Type B pancreatic cell (in vitro differentiated cells): ENCODE data around the gene SF3B1. TPM values are rescaled to one million over a fixed set of nuclear protein-coding genes. Genes with fewer than 3 reads are reported as not detected.
"Not testable (repeated sequence)": the region's sequence is repeated elsewhere in the genome, so short reads cannot be mapped to it uniquely, and the experiment has no call there.

Experiments used
- DNase-seq: peaks from one replicate; pipeline ENCODE4 v3.0.0; 2021; ENCODE audit warnings: mixed read lengths; ENCODE audit not compliant: unreplicated experiment; ENCODE audit errors: extremely low spot score
- H3K27ac Mint-ChIP-seq: 2 replicates; pipeline ENCODE4 v1.8.0; 2021; ENCODE audit warnings: mild to moderate bottlenecking, mixed read lengths
- H3K27me3 Mint-ChIP-seq: 2 replicates; pipeline ENCODE4 v1.8.0; 2021; ENCODE audit warnings: mixed read lengths
- H3K36me3 Mint-ChIP-seq: 2 replicates; pipeline ENCODE4 v1.8.0; 2021; ENCODE audit warnings: mixed read lengths
- H3K4me1 Mint-ChIP-seq: one replicate; pipeline ENCODE4 v1.8.0; 2021; ENCODE audit warnings: mixed read lengths; ENCODE audit not compliant: unreplicated experiment
- H3K4me3 Mint-ChIP-seq: 2 replicates; pipeline ENCODE4 v1.8.0; 2021; ENCODE audit warnings: mild to moderate bottlenecking, mixed read lengths
- H3K9me3 Mint-ChIP-seq: 2 replicates; pipeline ENCODE4 v1.8.0; 2021; ENCODE audit warnings: mixed read lengths
- long read RNA-seq: library from polyadenylated mRNA; unstranded; transcript quantifications from one replicate; pipeline ENCODE4 v2.0.0, GENCODE V29; 2020
- total RNA-seq: library from RNA; stranded (reverse); gene quantifications from 2 replicates; pipeline ENCODE4 v1.2.1, GENCODE V29; 2021; ENCODE audit warnings: low replicate concordance
- TF ChIP-seq, protein P1 (sequence below): fragments of 200-600 bp; sonication (generic); conservative IDR thresholded peaks from 2 replicates; pipeline ENCODE4 v1.5.0; 2021; ENCODE audit warnings: antibody characterized with exemption, mild to moderate bottlenecking

Gene SF3B1, protein sequence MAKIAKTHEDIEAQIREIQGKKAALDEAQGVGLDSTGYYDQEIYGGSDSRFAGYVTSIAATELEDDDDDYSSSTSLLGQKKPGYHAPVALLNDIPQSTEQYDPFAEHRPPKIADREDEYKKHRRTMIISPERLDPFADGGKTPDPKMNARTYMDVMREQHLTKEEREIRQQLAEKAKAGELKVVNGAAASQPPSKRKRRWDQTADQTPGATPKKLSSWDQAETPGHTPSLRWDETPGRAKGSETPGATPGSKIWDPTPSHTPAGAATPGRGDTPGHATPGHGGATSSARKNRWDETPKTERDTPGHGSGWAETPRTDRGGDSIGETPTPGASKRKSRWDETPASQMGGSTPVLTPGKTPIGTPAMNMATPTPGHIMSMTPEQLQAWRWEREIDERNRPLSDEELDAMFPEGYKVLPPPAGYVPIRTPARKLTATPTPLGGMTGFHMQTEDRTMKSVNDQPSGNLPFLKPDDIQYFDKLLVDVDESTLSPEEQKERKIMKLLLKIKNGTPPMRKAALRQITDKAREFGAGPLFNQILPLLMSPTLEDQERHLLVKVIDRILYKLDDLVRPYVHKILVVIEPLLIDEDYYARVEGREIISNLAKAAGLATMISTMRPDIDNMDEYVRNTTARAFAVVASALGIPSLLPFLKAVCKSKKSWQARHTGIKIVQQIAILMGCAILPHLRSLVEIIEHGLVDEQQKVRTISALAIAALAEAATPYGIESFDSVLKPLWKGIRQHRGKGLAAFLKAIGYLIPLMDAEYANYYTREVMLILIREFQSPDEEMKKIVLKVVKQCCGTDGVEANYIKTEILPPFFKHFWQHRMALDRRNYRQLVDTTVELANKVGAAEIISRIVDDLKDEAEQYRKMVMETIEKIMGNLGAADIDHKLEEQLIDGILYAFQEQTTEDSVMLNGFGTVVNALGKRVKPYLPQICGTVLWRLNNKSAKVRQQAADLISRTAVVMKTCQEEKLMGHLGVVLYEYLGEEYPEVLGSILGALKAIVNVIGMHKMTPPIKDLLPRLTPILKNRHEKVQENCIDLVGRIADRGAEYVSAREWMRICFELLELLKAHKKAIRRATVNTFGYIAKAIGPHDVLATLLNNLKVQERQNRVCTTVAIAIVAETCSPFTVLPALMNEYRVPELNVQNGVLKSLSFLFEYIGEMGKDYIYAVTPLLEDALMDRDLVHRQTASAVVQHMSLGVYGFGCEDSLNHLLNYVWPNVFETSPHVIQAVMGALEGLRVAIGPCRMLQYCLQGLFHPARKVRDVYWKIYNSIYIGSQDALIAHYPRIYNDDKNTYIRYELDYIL
- total RNA-seq: 266 and 296 TPM in 2 replicates
- long read RNA-seq, full-length matches to known transcripts: 68 of 846 reads
- long read RNA-seq, partial matches to known transcripts: 715 of 846 reads
- long read RNA-seq, other reads (novel, unspliced or antisense): 63 of 846 reads

DNA sequence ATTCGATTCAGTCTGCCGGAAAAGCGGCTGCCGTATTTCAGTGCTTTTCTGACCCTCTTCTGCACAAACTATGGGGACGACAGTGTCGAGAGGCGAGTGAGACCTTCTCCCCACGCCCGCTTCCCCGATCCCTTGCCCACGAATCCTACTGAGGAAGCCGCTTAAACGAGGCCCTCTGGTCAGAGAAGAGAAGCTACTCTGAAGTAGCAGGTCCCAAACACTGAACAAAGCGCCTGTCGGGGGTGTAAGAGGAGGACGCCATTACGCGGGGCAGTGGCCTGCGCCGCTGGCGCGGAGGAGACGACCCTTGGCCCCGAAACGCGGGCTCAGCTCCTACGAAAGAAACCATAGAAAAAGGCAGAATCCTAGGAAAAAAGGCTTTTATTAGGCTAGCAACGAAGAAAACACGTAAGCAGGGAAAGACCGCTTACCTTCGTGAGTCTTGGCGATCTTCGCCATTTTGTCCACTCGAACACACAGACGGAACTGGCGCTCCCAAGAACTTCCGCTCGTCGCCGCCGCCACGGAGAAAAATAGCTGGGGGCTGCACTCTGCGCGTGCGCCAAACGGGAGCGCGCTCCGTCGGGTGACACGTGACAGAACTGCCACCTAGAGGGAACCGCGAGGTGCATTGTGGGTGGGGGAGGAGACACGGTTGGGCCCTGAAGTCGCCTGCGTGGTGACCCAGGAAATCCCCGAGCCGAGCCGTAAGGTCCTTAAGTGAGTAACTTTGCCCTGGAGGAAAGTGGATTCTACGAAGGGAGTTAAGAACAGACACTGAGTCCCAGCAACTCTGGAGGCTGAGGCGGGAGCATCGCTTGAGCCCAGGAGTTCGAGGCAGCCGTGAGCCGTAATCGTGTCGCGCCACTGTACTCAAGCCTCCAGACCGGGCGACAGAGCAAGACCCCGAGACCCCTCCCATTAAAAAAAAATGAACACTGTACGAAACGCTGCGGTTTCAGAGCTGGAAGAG lies at the start of gene SF3B1:
TSS of gene SF3B1 (minus strand) at position 488 of the 973 bp plus-strand sequence. CDS start at position 459, 29 bp downstream.
- Mint-ChIP-seq H3K27ac (peak within 1 kb of the TSS; percentile 100), H3K9me3 (no peaks in the 10 kb centered on the region), H3K4me1 (peaks cover 29% of the 10 kb centered on the region)

DNA sequence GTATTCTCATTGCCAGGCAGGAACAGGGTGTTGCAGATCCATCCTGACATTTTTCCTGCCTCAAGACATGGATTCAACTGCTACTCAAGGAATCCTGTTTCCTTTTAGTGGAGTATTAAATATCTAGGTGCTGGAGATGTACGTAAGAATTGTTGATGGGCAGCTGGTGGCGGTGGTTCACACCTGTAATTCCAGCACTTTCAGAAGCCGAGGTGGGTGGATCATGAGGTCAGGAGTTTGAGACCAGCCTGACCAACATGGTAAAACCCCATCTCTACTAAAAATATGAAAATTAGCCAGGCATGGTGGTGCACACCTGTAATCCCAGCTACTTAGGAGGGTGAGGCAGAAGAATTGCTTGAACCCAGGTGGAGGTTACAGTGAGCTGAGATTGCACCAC lies 49.4 kb upstream of the SF3B1 start:
- H3K27me3 Mint-ChIP-seq, H3K4me3 Mint-ChIP-seq, H3K27ac Mint-ChIP-seq, H3K4me1 Mint-ChIP-seq, DNase-seq, H3K9me3 Mint-ChIP-seq: not testable (repeated sequence)
- peaks cover 35% of the 10 kb centered on the region for H3K36me3 Mint-ChIP-seq

More for the DNA sequence above, at the start of gene SF3B1:
- TF ChIP-seq, protein P1, sequence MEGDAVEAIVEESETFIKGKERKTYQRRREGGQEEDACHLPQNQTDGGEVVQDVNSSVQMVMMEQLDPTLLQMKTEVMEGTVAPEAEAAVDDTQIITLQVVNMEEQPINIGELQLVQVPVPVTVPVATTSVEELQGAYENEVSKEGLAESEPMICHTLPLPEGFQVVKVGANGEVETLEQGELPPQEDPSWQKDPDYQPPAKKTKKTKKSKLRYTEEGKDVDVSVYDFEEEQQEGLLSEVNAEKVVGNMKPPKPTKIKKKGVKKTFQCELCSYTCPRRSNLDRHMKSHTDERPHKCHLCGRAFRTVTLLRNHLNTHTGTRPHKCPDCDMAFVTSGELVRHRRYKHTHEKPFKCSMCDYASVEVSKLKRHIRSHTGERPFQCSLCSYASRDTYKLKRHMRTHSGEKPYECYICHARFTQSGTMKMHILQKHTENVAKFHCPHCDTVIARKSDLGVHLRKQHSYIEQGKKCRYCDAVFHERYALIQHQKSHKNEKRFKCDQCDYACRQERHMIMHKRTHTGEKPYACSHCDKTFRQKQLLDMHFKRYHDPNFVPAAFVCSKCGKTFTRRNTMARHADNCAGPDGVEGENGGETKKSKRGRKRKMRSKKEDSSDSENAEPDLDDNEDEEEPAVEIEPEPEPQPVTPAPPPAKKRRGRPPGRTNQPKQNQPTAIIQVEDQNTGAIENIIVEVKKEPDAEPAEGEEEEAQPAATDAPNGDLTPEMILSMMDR: no peak
- peak; percentile 99 for DNase-seq
- H3K36me3 Mint-ChIP-seq: peaks cover under 1% of the 10 kb centered on the region
- H3K27me3 Mint-ChIP-seq: no peaks in the 10 kb centered on the region
- peak within 1 kb of the TSS; percentile 92 for H3K4me3 Mint-ChIP-seq

DNA sequence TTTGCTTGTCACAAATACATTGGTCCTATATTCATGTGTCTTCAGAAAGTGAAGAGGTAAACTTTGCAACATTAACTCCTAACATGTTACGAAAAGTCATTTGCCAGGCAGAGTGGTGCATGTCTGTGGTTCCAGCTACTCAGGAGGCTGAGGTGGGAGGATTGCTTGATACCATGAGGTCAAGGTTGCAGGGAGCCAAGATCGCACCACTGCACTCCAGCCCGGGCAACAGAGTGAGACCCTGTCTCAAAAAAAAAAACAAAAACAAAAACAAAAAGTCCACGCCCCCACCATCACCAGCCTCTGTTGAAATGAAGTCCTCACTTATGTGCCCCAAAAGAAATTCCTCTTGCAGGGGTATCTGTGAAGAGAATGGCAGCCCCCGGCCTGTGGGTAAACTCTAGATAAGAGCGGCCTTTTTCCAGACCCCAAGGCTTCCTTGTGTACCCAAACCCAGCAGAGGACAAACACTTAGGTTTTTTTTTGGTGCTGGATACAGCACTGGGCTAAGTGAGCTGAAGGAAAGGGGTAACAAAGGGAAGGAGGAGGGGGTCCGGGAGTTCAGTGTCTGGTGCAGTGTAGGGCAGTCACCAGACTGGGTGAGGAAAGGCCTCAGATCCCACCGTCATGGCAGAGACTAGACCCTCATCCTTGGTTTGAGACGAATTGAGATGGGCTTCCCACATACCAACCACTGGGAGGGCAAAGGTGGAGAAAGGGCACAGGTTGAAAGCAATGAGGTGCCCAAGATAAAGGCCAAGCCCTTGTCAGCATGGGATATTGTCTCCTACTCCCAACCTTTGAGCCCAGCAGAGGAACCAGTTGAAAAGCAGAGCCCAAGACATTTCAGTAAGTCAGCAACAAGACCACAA lies 45.6 kb upstream of the SF3B1 start:
- Mint-ChIP-seq H3K4me1 (no peaks in the 10 kb centered on the region), H3K36me3 (peaks cover 15% of the 10 kb centered on the region), H3K4me3 (no peak overlapping the region), H3K27ac (no peak overlapping the region), H3K9me3 (no peaks in the 10 kb centered on the region), H3K27me3 (no peaks in the 10 kb centered on the region)
- no peak for DNase-seq
- TF ChIP-seq, protein P1: no peak

DNA sequence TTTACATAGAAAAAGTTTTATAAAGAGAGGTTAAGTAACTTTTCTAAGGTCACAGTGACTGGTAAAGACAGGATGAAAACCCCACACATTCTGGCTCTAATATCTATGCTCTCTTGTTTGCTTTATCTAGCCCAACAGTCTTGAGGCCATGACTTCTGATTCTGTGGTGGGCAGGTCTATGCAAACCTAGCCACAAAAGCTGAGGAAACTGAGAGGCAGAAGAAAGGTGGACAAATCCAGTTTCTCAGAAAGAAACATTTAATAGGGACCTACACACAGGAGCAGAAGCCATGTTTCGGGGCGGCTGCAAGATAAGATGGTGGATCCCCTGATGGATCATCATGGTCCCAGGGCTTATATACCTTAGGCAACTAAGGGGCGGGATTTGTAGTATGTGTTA lies 43.0 kb upstream of the SF3B1 start:
- TF ChIP-seq, protein P1: no peak
- H3K4me3 Mint-ChIP-seq: no peak overlapping the region
- H3K4me1 Mint-ChIP-seq: no peaks in the 10 kb centered on the region
- peaks cover 10% of the 10 kb centered on the region for H3K36me3 Mint-ChIP-seq
- no peak overlapping the region for H3K27ac Mint-ChIP-seq
- H3K9me3 Mint-ChIP-seq: no peaks in the 10 kb centered on the region
- no peak for DNase-seq
- no peaks in the 10 kb centered on the region for H3K27me3 Mint-ChIP-seq
